Measurements from ENCODE around the gene C19orf33.

Gene C19orf33

GRCh38 chr19:38280030-38280921, 23.8 kb upstream of the C19orf33 start:
- no peak for DNase-seq

- no peak for DNase-seq
Observed at GRCh38 chr19:38281811-38282566, 22.1 kb upstream of the C19orf33 start.

DNA sequence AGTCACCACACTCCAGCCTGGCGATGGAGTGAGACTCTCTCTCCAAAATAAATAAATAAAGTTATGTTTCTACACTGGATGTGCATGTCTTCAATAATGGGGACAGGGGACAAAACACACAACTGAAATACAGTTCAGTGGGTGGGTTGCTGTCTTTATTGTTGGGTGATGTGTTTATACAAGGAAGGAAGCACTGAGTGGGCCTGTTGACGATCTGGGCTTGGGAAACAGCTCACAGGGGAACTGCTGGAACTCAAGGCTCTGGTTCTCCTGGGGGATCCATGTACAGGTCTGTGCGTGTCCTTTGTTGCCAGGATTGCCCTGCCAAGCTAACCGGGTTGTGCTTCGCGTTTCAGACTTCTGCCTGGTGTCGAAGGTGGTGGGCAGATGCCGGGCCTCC, 20.8 kb upstream of the C19orf33 start:
- DNase-seq: no peak

DNA sequence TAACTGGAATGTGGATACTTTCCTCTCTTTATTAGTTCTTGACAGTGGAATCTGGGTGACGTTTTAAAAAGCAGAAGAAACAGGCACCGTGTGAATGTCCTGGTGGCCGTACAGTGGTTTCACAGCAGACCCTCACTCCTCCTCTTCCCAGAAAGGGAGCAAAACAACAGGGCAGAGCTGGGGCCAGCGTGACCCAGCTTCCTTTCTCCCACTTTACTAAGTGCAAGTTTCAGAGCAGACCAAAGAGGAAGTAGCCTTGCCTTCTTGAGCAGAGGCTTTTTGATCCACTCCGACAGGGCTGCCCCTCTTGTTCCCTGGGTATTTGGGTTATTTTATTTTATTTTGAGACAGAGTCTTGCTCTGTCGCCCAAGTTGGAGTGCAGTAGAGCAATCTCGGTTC, 19.6 kb upstream of the C19orf33 start:
- no peak for DNase-seq

DNA sequence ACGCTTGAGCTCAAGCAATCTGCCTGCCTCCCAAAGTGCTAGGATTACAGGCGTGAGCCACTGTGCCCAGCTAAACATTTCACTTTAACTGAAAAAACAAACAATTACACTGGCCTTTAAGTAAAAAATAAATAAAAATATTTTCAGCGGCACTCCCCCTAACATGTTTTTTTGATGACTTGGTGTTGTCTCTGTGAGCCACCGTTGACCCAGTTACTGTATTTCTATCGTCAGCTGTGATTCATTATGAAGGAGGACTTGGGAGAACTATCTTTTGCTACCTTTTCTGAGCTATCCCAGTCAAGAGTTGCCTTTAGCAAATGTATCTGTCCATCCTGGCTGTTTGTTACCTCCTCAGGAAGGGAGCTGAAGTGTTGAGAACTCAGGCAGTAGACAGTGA, 18.5 kb upstream of the C19orf33 start:
- no peak for DNase-seq

DNA sequence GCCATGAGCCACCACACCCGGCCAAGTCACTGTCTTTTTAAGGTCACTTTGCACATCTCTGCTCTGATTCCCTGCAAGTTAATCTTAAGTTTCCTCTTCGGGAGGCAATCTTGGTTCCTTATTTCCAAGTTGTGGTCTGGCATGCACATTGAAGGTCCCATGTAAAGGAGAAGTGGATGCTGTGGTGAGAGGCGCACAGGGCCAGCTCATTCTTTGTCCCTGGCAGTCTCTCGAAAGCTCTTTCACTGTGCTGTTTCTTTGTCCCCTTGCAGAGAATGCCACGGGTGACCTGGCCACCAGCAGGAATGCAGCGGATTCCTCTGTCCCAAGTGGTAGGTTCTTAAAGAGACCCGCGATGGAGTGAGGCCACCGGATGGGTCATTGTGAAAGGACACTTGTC, 16.4 kb upstream of the C19orf33 start:
- no peak for DNase-seq

GRCh38 chr19:38288123-38288855, 15.8 kb upstream of the C19orf33 start:
- DNase-seq: no peak

- DNase-seq: no peak
Observed at GRCh38 chr19:38289955-38290354, 14.1 kb upstream of the C19orf33 start.

GRCh38 chr19:38290631-38291147, 13.4 kb upstream of the C19orf33 start:
- peak in 1 of 2 experiments; percentile 3 for DNase-seq

DNA sequence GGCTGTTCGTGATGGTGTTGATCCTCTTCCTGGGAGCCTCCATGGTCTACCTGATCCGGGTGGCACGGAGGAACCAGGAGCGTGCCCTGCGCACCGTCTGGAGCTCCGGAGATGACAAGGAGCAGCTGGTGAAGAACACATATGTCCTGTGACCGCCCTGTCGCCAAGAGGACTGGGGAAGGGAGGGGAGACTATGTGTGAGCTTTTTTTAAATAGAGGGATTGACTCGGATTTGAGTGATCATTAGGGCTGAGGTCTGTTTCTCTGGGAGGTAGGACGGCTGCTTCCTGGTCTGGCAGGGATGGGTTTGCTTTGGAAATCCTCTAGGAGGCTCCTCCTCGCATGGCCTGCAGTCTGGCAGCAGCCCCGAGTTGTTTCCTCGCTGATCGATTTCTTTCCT, 12.2 kb upstream of the C19orf33 start:
- DNase-seq: no peak

DNA sequence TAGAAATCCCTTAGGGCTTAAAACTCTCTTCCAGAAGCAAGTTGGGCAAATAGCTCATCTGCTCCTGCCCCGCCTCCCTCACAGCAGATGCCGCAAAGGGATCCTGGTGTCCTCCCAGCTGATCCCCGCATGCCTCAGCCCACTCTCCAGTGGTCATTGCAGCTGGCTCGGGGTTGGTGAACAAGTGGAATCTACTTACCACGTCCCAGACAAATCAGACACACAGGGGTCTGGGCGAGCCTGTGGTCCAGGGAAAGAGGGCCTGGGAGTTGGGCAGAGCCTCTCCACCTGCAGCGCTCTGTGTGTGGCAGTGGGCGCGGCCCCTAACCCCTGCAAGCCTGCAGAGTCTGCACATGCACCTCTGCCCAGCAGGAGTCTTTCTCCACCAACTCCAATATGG, 10.8 kb upstream of the C19orf33 start:
- DNase-seq: no peak

DNA sequence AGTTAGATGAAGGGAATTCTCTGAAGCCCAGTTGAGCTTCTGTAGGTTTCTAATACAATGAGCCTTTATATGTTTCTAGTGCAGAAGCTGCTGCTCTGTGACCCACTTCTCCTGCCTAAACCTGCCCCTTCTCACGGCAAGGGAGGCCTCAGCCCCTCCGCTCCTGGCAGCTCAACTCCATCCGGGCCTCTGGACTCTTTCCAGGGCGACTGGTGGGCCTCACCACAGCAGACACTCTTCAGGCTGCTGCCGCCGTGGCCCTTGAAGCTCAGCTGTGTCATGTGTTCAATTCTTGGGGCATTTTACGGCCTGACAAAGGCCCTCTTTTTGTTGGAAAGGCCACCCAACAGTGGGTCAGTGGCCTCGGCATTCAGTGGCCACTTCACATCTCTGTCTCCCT, 10.0 kb upstream of the C19orf33 start:
- DNase-seq: no peak

DNA sequence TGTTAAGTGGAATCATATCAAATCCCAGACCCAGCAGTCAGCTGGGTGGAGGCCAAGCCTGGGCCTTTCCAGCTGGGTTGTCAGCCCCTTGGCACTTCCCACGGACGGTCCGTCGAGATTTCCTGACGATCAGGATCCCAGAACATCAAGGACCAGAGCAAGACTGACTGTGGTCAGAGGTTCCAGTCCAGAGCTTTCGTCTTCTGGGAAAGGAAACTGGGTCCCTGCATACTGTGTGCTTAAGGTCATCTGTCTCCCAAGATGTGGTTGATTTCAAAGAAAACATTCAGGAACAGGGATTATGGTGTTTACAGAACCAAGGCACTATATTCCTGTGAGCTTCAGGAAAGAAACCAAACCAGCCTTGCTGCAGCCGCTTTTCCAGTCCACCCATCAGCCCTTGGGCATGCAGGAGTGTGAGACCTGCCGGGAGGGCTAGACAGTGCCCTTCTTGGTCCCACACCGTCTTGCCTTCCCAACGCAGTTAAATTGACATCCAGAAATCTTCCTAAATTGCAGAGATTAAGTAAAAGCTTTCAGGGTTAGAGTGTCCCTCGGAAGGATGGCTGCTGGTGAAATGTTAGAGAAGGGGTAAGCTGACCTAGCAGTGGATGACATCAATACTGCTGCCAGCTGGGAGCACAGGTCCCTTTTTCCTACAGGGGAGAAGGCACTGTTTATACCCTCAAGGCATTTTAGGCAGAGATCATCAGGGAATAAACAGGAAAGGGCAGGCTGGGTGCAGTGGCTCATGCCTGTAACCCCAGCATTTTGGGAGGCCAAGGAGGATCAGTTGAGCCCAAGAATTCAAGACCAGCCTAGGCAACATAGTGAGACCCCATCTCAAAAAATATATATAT, 5.0 kb upstream of the C19orf33 start:
- no peak for DNase-seq

- no peak for DNase-seq
Observed at GRCh38 chr19:38304352-38304865, 358 bp downstream of the C19orf33 start.

DNA sequence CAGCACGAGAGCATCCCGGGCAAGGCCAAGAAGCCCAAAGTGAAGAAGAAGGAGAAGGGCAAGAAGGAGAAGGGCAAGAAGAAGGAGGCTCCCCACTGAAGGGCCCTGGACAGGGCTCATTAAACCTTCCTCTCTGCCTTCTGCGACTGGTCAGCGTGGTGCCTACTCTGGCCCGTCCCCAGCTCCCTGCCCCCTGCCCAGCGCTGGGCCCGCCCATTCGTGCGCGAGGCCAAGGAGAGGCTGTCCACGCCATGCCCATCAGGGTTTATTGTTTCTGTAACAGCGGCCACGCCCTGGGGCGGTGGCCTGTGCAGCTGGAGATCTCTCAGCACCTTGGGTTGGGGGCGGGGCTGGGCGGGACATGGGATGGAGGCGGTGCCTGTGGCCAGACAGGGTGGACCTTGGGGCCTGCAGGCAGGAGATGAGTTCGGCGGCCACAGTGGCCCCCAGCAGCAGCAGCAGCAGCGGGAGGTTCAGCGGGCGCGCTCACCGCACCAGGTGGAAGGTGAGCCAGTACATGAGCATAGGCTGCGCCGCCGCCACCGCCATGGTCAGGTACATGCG, 897 bp downstream of the C19orf33 start:
- no peak for DNase-seq

DNA sequence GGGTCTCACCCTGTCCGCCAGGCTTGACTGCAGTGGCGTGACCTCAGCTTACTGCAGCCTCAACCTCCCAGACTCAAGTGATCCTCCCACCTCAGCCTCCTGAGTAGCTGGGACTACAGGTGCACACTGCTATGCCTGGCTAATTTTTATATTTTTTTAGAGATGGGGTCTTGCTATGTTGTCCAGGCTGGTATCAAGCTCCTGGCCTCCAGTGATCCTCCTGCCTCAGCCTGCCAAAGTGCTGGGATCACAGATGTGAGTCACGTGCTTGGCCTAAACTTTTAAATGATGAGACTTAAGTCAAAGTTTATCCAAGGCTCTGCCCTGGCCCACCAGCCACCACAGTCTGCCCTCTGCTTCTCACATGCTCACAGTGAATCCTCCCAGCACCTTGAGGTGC, 2.2 kb downstream of the C19orf33 start:
- DNase-seq: no peak

DNA sequence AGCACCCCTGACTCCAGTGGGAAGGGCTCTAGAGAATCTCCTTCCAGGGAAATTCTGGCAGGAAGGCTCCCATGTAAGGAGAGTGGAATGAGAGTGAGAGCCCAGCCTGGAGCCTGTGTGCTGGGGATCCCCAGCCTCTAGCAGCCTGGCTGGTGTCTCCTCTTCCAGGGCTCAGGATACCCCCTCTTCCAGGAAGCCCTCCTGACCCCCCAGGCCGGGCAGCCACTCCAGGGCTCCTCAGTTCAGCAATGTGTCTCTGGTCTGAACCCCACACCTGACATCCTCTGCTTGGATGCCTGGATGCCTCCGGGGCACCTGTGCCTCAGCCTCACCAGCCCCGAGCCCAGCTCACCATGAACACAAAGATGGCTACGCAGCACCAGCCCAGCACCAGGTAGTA, 3.0 kb downstream of the C19orf33 start:
- DNase-seq: no peak

DNA sequence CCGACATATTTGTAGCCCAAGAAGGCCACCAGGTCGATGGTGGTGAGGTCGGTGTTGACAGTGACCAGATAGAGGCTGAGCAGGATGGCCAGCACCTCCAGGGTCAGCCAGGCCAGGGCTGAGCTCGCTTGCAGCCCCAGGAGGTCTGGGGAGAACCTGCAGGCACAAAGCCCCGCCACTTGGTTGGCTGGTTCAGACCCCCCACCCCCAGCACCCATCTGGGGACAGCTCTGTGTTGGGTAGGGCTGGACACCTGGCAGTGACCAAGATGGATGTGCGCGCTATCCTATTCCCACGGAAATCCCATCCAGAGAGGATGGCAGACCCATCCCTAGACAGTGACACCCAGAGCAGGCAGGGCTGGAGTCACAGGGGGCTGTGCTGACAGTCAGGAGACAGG, 3.5 kb downstream of the C19orf33 start:
- DNase-seq: no peak

GRCh38 chr19:38308006-38308766, 4.1 kb downstream of the C19orf33 start:
- no peak for DNase-seq

GRCh38 chr19:38308926-38309614, 5.0 kb downstream of the C19orf33 start:
- no peak for DNase-seq

All from cerebellar nuclear complex (tissue), 1 donor.